Stomach smooth muscle (tissue), 2 donors: ENCODE data around the gene ST6GALNAC1.

Experiments used
- H3K27ac ChIP-seq: one replicate; pipeline ENCODE4 v1.7.0; 2013; ENCODE audit warnings: mild to moderate bottlenecking, low read length, inconsistent platforms
- H3K27me3 ChIP-seq, 2 donors: one replicate each; pipeline ENCODE4 v1.7.0; 2013; ENCODE audit warnings: low read length in 2 of 2; ENCODE audit not compliant: insufficient read depth in 2 of 2, control insufficient read depth in 1 of 2
- H3K36me3 ChIP-seq, 2 donors: one replicate each; pipeline ENCODE4 v1.7.0; 2013; ENCODE audit warnings: low read length in 2 of 2; ENCODE audit not compliant: control insufficient read depth in 2 of 2, insufficient read depth in 2 of 2
- H3K4me1 ChIP-seq: one replicate; pipeline ENCODE4 v1.7.0; 2013; ENCODE audit warnings: low read length; ENCODE audit not compliant: control insufficient read depth, insufficient read depth
- H3K4me3 ChIP-seq, 2 donors: one replicate each; pipeline ENCODE4 v1.7.0; 2013; ENCODE audit warnings: low read length in 2 of 2
- H3K9ac ChIP-seq, 2 donors: one replicate each; pipeline ENCODE4 v1.7.0; 2013; ENCODE audit warnings: low read length in 2 of 2, mild to moderate bottlenecking in 1 of 2
- H3K9me3 ChIP-seq, 2 donors: one replicate each; pipeline ENCODE4 v1.7.0; 2013; ENCODE audit warnings: low read length in 2 of 2; ENCODE audit not compliant: control insufficient read depth in 2 of 2
- donor health status: healthy.
- donor health status: Pancreatic carcinoma.

ST6GALNAC1 gene

DNA sequence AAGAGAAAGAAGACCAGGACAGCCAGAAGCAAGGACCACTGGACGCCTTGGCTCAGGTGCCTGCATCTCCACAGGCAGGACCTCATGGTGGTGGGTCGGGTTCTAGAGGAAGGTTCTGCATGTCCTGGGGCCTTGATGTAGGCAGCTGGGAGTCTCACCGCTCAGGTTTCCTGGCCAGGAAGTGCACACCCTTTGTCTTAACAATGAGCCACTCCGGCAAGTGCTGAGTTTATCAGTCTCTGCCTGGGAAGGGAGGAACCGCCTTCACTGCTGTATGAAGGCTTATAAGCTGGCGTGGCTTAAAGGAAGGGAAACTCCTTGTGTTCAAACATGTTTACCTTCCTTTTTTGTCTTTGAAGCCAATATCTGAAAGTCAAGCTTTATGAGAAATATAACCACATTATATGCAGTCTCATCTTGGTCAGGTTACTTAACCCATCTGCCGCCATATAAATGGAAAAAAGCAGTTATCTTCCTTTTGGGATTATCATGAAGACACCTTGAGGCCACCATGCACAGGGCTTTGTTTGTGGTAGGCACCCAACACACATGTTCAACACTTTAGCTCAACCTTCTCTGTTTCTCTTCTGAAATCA is at the start of gene ST6GALNAC1:
Gene ST6GALNAC1, minus strand, starts transcription at position 205 of the 596 bp plus-strand sequence. Its CDS starts 119 bp downstream, at position 86.
- Histone ChIP-seq H3K9ac (no peak within 1 kb of the TSS), H3K36me3 (no peaks in the 10 kb centered on the region), H3K4me1 (no peaks in the 10 kb centered on the region), H3K4me3 (peak within 1 kb of the TSS in 1 of 2 donors; percentile 55), H3K27ac (no peak within 1 kb of the TSS), H3K9me3 (no peaks in the 10 kb centered on the region), H3K27me3 (peaks cover 2 to 6% of the 10 kb centered on the region in 2 donors)

GRCh38 chr17:76691379-76692191 is 48.0 kb upstream of the ST6GALNAC1 start:
- peak overlapping the region; percentile 64 for H3K27ac ChIP-seq
- H3K4me3 ChIP-seq = peak overlapping the region in 1 of 2 donors; percentile 35
- H3K9me3 ChIP-seq = no peaks in the 10 kb centered on the region
- H3K9ac ChIP-seq = peak overlapping the region in 1 of 2 donors; percentile 13
- no peaks in the 10 kb centered on the region for H3K27me3 ChIP-seq
- peaks cover 76% of the 10 kb centered on the region for H3K4me1 ChIP-seq
- H3K36me3 ChIP-seq = no peaks in the 10 kb centered on the region

DNA sequence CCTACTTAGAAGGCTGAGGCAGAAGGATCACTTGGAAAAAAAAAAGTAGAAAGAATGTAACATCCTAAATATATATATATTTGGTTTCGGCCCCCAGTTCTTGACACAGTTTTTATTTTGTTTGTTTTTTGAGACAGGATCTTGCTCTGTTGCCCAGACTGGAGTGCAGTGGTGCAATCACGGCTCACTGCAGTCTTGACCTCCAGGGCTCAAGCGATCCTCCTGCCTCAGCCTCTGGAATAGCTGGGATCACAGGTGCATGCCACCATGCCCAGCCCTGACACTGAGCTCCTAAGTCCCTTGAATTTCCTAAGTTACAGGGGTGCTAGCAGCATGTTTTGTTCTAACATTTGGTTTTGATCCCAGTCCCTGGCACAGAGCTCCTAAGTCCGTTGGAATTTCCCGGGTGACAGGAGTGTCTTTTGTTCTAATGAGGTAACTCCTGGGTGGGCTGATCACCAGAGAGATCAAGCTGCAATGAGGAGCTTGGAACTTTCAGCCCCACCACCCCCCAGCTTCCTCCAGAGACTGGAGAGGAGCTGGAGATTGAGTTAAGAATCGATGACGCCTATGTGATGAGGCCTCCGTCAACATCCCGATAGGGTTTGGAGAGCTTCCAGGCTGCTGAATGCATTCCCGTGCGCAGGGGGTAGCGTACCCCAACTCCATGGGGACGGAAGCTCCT is 47.2 kb upstream of the ST6GALNAC1 start:
- Histone ChIP-seq H3K36me3 (no peaks in the 10 kb centered on the region), H3K9ac (no peak overlapping the region), H3K27ac (peak overlapping the region; percentile 64), H3K4me1 (peaks cover 77% of the 10 kb centered on the region), H3K27me3 (no peaks in the 10 kb centered on the region), H3K9me3 (no peaks in the 10 kb centered on the region), H3K4me3 (no peak overlapping the region)

GRCh38 chr17:76689859-76690258 is 46.3 kb upstream of the ST6GALNAC1 start:
- Histone ChIP-seq H3K36me3 (no peaks in the 10 kb centered on the region), H3K27me3 (no peaks in the 10 kb centered on the region), H3K9me3 (no peaks in the 10 kb centered on the region), H3K4me1 (peaks cover 77% of the 10 kb centered on the region), H3K4me3 (no peak overlapping the region), H3K9ac (no peak overlapping the region), H3K27ac (peak overlapping the region; percentile 95)

DNA sequence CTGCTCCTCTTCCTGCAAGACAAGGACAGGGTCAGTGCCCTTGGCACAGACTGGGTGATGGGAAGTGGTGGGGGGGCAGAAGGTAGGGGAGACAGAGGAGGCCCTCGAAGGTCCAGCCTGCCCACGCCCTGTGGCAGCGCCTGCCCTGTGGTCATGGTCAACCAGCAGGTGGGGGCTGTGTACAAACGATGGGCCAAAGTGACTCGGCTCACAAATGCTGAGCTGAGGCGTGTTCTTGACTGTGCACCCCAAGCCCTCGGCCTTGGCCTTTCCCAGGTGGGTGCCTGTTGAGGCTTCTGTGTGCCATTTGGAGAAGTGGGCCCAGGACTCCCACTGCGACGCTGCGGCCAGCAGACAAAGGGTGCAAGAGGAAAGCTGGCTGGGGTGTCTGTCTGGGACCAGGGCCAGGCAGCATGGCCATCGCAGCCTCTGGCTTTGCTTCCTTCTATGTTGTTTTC is 44.6 kb upstream of the ST6GALNAC1 start:
- Histone ChIP-seq H3K36me3 (peaks cover 0 to 5% of the 10 kb centered on the region in 2 donors), H3K27me3 (no peaks in the 10 kb centered on the region), H3K9me3 (no peaks in the 10 kb centered on the region), H3K9ac (peak overlapping the region; percentile 46 to 66), H3K4me1 (peaks cover 84% of the 10 kb centered on the region), H3K4me3 (peak overlapping the region; percentile 40 to 60), H3K27ac (peak overlapping the region; percentile 95)

DNA sequence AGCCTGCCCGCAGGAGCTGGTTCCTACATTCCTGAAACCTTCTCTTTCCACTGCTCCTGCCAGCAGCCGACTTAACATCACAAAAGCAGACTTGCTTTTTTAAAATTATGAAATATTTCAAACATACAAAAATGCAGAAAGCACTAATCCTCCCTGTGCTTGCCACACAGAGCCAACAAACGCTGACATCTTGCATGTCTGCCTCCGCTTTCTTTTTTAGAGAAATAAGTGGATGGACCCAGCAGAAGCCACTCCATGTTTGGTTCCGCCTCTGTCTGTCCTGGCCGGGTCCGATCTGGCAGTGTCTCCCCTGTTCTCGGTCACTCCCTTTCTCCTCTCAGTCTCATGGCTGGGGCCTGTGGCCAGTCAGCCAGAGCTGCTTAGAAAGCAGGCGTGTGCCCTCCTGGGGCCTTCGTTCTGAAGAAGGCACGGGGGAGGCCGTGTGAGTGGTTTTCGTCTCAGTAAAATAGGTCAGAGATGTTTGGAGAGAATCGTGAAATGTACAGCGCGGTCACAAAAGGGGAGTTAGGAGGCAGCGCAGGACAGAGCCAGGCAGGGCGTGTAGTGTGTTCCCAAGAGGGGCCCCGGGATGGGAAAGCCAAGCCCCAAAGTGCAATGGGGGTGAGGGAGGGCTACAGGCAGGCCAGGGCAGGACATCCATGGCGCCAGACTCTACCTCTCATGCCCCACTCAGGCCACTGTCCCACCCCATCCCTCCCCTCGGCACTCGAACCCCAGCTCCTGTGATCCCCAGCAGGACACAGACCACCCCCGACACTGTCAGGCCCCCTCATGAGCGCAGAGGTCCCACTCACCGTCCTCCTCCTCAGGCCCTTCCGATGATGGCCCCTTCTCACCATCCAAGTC is 44.0 kb upstream of the ST6GALNAC1 start:
- H3K36me3 ChIP-seq = peaks cover 0 to 7% of the 10 kb centered on the region in 2 donors
- no peaks in the 10 kb centered on the region for H3K9me3 ChIP-seq
- peak overlapping the region; percentile 46 to 66 for H3K9ac ChIP-seq
- no peaks in the 10 kb centered on the region for H3K27me3 ChIP-seq
- H3K4me3 ChIP-seq = peak overlapping the region; percentile 40 to 60
- H3K4me1 ChIP-seq = peaks cover 87% of the 10 kb centered on the region
- H3K27ac ChIP-seq = peak overlapping the region; percentile 95

GRCh38 chr17:76686538-76687297 is 43.2 kb upstream of the ST6GALNAC1 start:
- H3K27me3 ChIP-seq = no peaks in the 10 kb centered on the region
- H3K36me3 ChIP-seq = peaks cover 0 to 7% of the 10 kb centered on the region in 2 donors
- peaks cover 93% of the 10 kb centered on the region for H3K4me1 ChIP-seq
- H3K27ac ChIP-seq = peak overlapping the region; percentile 95
- H3K9me3 ChIP-seq = no peaks in the 10 kb centered on the region
- H3K9ac ChIP-seq = peak overlapping the region in 1 of 2 donors; percentile 5
- peak overlapping the region in 1 of 2 donors; percentile 60 for H3K4me3 ChIP-seq

GRCh38 chr17:76685846-76686245 is 42.3 kb upstream of the ST6GALNAC1 start:
- no peaks in the 10 kb centered on the region for H3K27me3 ChIP-seq
- peaks cover 93% of the 10 kb centered on the region for H3K4me1 ChIP-seq
- peaks cover 0 to 7% of the 10 kb centered on the region in 2 donors for H3K36me3 ChIP-seq
- H3K9me3 ChIP-seq = no peaks in the 10 kb centered on the region
- H3K9ac ChIP-seq = no peak overlapping the region
- H3K27ac ChIP-seq = peak overlapping the region; percentile 95
- no peak overlapping the region for H3K4me3 ChIP-seq

DNA sequence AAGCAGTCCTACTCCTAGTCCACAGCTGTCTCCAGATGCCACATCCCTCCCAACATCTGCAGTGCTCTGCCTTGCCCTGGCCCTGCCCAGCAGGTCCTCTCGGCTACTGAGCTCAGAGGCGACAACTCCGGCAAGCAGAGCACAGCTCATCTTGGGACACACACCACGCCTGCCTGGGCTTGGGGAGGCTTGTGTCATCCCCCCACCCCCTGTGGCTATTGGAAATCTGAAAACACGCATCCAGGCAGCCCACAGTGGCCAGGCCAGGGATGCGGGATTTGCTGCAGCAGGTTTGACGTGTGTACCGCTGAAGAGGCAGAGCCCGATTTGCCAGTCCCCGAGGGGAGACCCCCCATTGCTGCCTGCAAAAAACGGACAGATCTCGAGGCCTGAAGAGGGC is 41.8 kb upstream of the ST6GALNAC1 start:
- H3K27me3 ChIP-seq = no peaks in the 10 kb centered on the region
- peak overlapping the region in 1 of 2 donors; percentile 21 for H3K9ac ChIP-seq
- H3K9me3 ChIP-seq = no peaks in the 10 kb centered on the region
- peaks cover 0 to 9% of the 10 kb centered on the region in 2 donors for H3K36me3 ChIP-seq
- peaks cover 90% of the 10 kb centered on the region for H3K4me1 ChIP-seq
- no peak overlapping the region for H3K4me3 ChIP-seq
- H3K27ac ChIP-seq = peak overlapping the region; percentile 95
